NCI-H1436 (cell line): ENCODE data around the gene MYCBP2.

ENCODE experiments used
- DNase-seq: peaks from one replicate; lab custom pipeline; 2025; lab: John Stamatoyannopoulos, UW

The MYCBP2 gene

DNA sequence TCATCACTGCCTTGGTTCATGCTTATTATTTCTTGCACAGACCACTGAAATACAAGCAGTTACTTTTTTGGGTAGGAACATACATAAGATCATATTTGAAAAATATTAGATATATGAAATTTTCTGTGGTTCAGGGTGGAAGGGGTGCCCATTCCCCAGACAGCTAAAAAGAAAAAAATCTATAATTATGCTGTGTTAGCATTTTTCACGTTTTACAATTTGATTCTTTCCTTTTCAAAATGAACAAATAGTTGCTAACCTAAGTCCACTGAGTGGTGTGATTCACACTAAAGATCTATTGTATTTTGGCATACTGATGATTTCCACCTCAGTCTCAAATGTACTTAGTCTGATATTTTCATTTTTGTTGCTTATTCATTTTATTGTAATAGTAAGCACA is 233.2 kb downstream of the MYCBP2 start:
- DNase-seq: no peak

DNA sequence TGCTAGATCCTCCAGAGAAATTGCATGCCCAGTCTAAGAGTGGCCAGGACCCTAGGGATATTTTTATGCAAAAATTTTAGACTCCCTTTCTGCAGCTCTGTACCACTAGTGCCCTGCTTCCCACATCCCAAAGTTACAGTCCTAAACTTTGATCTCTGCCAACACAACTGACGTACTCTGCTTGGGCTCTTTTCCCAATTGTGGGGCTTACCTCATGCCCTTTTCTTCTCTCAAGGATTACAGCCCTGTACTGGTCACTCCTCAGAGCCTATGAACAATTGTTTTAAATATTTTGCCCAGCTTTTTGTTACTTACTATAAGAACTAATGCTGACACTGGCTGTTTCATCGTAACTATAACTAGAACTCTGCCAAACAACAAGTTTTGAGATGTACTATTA is 242.1 kb downstream of the MYCBP2 start:
- no peak for DNase-seq

GRCh38 chr13:77079902-77080413 is 246.9 kb downstream of the MYCBP2 start:
- DNase-seq: no peak

- DNase-seq: no peak
These were observed 259.4 kb downstream of the MYCBP2 start for GRCh38 chr13:77067519-77067918.

DNA sequence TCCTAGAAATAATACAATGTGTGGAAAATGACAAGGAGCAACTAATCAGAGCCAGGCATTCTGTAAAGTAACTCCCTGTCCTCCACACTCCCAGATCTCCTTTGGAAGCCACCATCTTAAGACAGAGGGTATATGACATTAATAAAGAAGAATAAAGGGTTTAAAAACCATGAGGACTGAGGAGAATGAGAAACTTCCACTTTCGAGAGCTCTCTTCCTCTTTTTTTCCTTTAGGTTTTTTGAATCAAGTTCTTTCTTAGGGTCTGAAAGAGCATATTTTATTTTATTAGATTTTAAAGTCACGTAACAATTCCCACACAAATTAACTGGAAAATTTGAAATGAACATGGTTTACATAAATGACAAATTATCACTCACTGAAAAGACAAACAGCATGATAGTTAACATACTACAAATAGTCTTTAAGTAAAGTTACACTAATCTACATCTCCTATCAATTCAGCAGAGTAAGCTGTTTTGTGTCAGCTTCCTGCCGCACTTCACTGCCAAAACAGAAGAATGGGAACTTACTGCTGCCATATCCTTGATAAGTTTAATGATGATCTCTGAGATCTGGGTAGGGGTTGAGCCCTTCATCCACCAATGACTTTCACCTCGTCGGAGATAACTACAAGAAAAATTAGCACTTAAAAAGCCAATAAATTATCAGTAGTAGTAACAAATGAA is 261.3 kb downstream of the MYCBP2 start:
- no peak for DNase-seq

DNA sequence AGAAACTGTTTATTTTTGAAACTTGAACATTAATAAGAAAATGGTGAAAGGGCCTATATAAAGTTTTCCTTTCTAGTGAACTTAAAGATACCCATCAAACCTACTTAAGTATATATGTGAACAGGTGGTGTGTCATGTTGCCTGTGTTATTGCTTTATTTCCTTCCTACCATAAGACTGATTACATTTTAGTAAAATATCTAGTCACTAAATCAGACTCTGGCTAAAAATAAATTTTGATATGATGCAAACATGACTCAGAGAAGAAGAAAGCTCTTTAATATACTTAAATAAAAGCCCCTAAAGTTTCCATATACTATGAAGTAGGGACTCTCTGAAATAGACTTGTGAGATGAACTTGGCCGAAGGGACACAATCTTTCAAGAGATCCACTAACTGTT is 264.8 kb downstream of the MYCBP2 start:
- no peak for DNase-seq

GRCh38 chr13:77061362-77061761 is 265.5 kb downstream of the MYCBP2 start:
- DNase-seq: no peak

DNA sequence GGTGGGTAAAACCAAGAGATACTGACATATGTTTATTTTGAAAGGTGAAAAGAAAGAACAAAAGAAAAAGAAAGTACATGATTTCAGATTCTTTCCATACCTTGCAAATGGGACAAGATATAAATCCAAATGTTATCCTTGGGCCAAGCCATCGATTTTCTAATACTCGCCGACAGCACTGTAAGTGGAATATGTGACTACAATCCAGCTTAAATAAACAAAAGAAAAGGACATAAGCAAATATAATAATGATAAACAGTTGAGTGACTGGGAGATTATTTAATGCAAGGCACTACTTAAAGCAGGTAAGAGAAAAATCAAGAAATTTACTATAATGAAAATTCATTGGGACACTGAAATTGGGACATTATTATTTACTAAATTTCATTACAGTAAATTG is 270.0 kb downstream of the MYCBP2 start:
- DNase-seq: no peak

- DNase-seq: no peak
These were observed 270.5 kb downstream of the MYCBP2 start for GRCh38 chr13:77056382-77056781.

GRCh38 chr13:77055158-77055557 is 271.7 kb downstream of the MYCBP2 start:
- DNase-seq: no peak

GRCh38 chr13:77053192-77053591 is 273.7 kb downstream of the MYCBP2 start:
- no peak for DNase-seq

DNA sequence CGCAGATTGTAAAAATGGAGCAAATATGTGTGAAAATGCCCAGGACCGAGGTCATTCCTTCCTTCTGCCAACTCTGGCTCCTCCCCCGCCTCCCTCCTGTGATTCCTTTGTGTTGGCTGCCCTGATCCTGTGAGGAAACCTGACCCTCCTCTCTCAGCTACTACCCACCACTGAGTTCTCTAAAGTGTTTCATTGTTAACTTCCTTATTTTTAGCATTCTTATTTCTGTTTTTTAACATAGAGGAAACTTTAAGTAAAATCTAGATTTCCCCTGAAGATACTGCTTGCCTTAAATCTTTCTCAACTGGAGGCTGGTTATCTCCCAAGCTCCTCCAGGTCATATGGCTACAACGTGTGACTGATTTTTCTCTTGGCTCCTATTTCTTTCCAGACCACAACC is 278.2 kb downstream of the MYCBP2 start:
- no peak for DNase-seq

GRCh38 chr13:77047649-77048343 is 279.1 kb downstream of the MYCBP2 start:
- no peak for DNase-seq

DNA sequence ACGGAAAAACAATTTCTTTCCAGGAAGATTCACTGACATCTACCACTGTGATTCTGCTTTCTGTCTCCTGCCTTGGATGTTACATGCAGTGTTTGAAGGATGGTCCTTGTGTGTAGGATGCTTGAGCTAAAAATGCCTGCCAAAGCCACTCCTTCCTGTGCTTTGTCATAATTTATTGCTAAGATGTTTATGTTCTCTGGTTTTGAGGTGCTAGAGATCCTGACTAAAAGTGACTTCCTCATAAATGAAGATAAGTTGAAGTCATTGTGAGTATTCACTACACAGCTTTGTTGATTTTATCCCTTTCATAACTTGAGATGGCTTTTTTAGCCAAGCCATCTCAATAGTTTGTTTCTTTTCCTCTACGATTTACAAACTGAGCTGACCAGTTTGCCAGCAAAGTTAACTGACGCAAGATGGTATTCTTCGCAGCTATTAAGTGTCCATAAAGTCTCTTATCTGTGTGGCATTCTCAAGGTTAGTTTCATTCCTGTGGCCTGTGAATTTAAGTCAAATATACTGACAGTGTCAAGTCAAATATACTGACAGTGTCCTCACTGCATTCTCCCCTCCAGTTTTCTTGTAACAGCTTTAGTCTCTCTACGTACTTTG is 284.2 kb downstream of the MYCBP2 start:
- DNase-seq: no peak

GRCh38 chr13:77040835-77041234 is 286.1 kb downstream of the MYCBP2 start:
- no peak for DNase-seq

GRCh38 chr13:77040076-77040475 is 286.8 kb downstream of the MYCBP2 start:
- DNase-seq: no peak

DNA sequence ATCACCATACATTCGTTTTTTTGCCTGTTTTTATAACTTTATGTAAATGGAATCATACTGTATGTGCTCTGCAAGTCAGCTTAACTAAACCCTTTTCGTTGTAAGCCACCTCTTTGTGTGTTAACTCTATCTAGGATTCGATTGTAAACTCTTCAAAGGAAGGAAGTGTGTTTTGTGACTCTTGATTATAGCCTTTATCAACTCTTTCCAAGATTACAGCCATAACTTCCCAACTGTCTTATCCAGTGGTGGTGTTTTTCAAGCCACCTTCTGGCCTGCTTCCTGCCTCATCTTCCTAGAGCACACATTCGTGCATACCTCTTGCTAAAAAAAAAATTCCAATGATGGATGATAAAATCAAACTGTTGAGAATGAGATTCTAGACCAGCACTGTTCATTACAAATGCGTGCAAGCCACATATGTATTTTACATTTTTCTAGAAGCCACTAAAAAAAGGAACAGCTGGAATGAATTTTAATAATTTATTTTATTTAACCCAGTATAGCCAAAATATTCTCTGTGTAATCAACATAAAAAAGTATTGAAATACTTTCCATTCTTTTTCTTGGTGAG is 287.9 kb downstream of the MYCBP2 start:
- no peak for DNase-seq

DNA sequence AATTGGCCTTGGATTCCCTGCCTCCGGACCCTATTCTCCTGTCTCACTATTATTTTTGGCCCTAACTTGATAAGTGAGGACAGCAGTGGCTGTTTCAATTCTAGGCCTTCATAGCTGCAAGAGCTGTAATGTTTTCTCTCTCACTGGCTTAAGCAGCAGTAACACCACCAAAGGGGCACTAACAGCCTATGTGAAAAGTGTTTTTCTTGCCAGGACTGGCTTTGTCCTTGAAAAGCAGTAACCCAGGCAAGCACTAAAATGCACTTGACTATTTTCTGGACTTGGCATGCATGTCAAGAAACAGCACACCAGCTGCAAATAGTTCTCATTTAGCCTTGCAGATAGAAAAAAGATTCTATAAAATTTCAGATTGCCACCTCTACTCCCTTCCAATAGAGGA is 290.6 kb downstream of the MYCBP2 start:
- no peak for DNase-seq

GRCh38 chr13:77034881-77035280 is 292.0 kb downstream of the MYCBP2 start:
- DNase-seq: no peak

- DNase-seq: no peak
These were observed 293.1 kb downstream of the MYCBP2 start for GRCh38 chr13:77033717-77034302.

- DNase-seq: no peak
These were observed 295.1 kb downstream of the MYCBP2 start for GRCh38 chr13:77031656-77032243.

DNA sequence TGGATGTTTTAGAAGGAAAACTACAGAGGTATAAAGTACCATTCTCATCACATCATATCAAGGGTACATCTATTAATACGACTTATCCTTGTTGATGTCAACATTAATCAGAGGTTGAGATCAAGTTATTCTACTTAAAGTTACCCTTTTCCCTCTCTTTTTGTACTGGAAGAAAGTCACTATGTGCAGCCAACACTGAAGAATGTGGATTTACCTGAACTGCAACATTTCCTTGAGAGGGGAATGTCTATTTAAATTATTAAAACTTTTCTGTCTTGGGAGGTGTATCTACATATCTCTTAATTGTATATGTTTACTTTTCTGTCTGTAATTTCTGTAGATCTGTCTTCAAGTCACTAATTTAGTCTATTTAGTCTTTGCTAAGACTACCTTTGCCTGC is 297.5 kb downstream of the MYCBP2 start:
- DNase-seq: no peak
